ENCODE results near the gene FOXC1.

FOXC1 gene

DNA sequence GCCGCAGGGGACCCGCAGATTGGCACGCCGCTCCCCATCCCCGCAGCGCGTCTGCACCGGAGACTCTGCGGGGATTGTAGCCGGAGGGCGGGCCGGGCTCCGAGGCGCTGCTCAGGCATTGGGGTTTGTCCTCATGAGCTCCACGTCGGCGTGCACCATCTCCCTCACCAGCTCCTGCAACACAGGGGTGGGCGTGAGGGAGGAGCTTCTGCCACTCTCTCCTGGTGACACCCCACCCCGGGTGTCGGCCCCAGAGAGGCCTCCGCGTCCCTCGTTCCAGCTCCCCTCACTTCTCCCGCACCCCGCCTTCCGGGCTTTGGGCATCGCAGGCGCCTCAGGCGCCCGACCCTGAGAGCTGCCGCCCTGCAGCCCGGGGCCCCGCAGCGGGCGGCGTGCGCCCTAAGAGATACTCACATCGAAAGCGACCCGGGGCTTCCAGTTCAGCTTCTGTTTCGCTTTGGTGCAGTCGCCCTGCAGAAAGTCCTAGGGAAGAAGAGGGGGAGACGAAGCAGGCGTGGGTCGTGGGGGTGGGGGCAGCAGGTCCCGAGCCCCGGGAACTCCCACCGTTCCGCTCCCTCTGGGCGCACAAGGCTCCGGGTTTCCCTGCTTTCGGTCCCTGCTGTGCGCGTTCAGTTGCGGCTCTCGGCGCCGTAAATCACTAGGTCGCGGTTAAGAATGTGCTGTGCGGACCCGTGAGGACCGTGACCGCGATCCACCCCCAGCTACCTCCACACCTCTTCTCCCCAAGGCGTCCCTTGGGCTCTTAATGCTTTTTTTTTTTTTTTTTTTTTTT, 14.5 kb downstream of the FOXC1 start:
- FAIRE-seq (peak; percentile 31), DNase-seq (ENCODE audit: insufficient read length, low spot score) (no peak)
- TF ChIP-seq SPI1 (IDR thresholded peaks at IDR 0.05; ENCODE audit: low read depth, low read length) (no peak), PAX5 (IDR thresholded peaks at IDR 0.05; ENCODE audit: insufficient read depth, low read length, severe bottlenecking) (no peak), TAF1 (IDR thresholded peaks at IDR 0.05; ENCODE audit: low read depth, low read length) (no peak), POLR2AphosphoS5 (IDR thresholded peaks at IDR 0.05; ENCODE audit: low read depth, low read length) (no peak)

DNA sequence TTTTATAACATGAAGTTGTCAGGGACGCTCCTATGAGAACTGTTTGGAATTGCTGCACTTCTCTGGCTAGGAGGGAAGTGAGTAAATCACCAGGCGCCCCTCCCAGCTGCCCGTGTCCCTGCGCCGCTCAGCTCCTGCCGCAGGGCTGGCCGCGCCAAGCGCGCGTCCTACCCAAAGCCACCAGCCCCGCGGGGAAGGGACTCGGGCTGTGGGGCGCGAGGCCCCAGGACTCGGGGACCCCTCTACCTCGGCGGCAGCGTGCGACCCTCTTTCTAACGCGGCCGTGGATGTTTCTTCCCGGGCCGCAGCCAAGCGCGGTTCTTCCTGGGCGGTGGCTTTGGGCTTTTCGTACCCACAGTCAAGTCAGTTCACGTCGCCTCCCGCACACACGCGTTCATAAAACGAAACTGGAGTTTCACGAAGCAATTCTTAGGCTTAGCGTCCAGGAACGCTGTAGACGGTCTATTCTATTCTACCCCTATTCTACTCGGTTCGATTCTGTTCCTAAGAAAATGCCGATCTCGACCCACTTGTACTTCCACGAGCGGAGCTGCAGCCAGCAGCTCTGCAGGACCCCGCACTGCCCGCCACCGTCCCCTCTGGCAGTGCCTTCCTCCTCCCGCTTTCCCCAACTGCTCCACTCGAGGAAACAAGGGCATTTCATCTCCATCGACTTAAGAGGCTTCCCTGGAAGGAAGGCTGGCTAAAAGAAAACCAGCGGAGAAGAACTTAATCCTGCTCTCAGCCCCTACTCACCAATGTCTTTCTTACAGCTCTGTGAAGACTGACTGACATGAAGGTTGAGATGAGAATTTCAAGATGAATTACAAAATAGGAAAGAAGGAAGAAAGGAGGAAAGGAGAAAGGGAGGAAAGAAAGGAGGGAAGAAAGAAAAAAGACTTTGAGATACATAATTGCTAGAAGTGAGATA, 15.4 kb downstream of the FOXC1 start:
- DNase-seq (ENCODE audit: insufficient read length, low spot score) (no peak), FAIRE-seq (peak; percentile 5)
- TF ChIP-seq PAX5 (IDR thresholded peaks at IDR 0.05; ENCODE audit: insufficient read depth, low read length, severe bottlenecking) (no peak), TAF1 (IDR thresholded peaks at IDR 0.05; ENCODE audit: low read depth, low read length) (no peak)

DNA sequence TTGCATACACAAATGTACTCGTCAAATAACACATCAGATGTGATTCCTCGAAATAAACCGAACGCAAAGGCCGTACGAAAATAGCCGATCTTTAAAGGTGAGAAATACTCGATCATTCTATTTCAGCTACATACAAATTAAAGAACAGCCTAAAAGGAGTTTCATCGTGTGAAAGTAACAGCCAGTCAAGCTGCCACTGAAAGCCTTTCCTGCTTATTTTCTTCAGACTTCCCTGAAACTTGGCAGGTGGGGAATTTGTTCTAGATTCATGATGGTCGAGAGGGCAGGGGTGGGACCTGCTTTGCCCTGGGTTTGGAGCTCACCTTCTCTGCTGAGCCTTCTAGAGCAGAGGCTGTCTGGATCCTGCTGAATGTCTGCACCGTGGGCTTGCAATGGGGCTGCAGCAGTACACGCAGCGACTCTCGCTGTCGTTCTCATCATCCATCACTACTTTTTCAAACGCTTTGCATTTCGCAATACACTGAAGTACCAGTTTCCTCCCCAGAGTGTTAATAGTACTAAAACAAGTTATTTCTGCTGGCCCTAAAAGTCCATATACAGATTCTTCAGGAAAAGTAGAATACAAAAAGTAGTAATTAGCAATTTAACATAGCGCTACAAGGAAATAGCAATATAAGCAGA, 16.2 kb downstream of the FOXC1 start:
- DNase-seq (ENCODE audit: insufficient read length, low spot score), result no peak
- TF ChIP-seq POLR2A (IDR thresholded peaks at IDR 0.05; ENCODE audit: low read depth, low read length), result no peak
- no peak for FAIRE-seq

DNA sequence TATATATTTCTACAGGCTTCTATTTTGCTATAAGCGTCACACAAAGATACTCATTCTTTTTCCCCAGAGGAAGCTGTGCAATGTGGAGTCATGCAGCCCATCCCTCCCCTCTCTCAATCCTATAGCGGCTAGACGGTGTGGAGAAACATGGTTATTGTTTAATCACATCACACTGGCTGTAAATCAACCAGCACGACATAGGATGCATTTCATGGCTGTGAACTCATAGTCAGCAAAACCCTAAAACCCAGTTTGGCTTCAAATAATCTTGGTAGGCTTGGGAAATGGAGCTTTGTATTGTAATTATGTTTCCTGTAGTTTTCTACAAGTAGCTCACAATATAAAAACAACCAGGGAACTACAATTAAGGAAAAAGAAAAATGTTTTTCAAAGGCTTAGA, 16.8 kb downstream of the FOXC1 start:
- FAIRE-seq (no peak), DNase-seq (ENCODE audit: insufficient read length, low spot score) (no peak)
- TF ChIP-seq POLR2AphosphoS5 (IDR thresholded peaks at IDR 0.05; ENCODE audit: low read depth, low read length) (no peak), POU2F2 (IDR thresholded peaks at IDR 0.05; ENCODE audit: low read depth, low read length) (no peak), SPI1 (IDR thresholded peaks at IDR 0.05; ENCODE audit: low read depth, low read length) (no peak), POLR2A (IDR thresholded peaks at IDR 0.05; ENCODE audit: low read depth, low read length) (no peak), TAF1 (IDR thresholded peaks at IDR 0.05; ENCODE audit: low read depth, low read length) (no peak), PAX5 (IDR thresholded peaks at IDR 0.05; ENCODE audit: insufficient read depth, low read length, severe bottlenecking) (no peak)

DNA sequence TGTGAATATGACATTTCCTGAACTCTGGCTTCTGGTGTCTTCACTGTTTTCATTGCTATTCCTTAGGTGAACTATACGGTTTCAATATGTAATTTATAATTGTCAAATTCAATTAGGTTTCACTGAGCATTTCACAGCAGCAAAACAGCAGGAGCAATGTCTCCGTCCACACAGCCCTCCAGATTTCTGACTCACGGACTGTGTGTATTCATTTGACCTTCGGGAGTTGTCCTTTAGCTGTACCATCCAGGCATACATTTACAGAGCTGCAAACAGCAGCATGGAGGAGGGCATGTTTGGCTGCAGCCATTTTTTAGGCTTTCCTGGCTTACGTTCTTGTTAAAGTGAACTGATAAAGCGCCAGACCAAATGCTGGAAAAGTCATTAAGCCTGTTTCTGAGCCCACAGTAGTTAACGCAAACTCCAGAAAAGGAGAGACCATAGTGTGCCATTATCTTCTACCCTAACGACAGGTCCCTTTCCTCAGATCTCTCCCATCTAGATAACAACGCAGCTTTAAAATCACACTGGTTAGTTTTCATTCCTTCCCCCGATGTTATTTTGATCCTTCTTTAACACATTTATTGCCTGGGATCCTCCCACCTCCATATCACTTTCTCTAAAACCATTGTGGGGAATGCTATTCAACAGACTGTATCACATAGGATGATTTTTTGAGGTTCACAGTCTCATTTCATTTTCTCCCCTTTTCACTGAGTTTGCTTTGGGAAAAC, 18.3 kb downstream of the FOXC1 start:
- FAIRE-seq, result no peak
- TF ChIP-seq PAX5 (IDR thresholded peaks at IDR 0.05; ENCODE audit: insufficient read depth, low read length, severe bottlenecking), result no peak
- TF ChIP-seq SPI1 (IDR thresholded peaks at IDR 0.05; ENCODE audit: low read depth, low read length), result no peak
- no peak for TF ChIP-seq TAF1 (IDR thresholded peaks at IDR 0.05; ENCODE audit: low read depth, low read length)
- TF ChIP-seq POLR2A (IDR thresholded peaks at IDR 0.05; ENCODE audit: low read depth, low read length), result no peak
- no peak for TF ChIP-seq POU2F2 (IDR thresholded peaks at IDR 0.05; ENCODE audit: low read depth, low read length)
- no peak for DNase-seq (ENCODE audit: insufficient read length, low spot score)

DNA sequence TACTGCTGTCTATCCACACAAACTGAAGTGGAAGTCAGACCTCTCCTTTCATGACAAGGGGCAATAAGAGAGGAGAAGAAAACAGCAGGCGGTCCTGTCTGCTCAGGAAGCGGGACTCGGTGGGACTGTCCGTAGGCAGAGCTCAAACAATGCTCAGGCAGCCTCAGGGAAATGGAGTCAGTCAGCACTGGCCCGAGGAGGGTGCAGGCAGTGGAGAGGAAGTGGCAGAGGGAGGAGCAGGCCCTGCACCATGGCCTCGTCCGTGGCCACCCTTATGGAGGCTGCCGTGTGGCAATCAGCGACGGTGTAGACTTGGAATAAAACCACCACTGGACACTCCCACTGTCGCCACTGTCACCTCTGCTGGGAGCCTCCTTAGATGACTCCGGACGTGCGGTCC, 19.6 kb downstream of the FOXC1 start:
- no peak for FAIRE-seq
- TF ChIP-seq TAF1 (IDR thresholded peaks at IDR 0.05; ENCODE audit: low read depth, low read length), result no peak
- TF ChIP-seq POLR2AphosphoS5 (IDR thresholded peaks at IDR 0.05; ENCODE audit: low read depth, low read length), result no peak
- TF ChIP-seq SPI1 (IDR thresholded peaks at IDR 0.05; ENCODE audit: low read depth, low read length), result no peak
- TF ChIP-seq POU2F2 (IDR thresholded peaks at IDR 0.05; ENCODE audit: low read depth, low read length), result no peak
- no peak for TF ChIP-seq PAX5 (IDR thresholded peaks at IDR 0.05; ENCODE audit: insufficient read depth, low read length, severe bottlenecking)
- no peak for DNase-seq (ENCODE audit: insufficient read length, low spot score)

DNA sequence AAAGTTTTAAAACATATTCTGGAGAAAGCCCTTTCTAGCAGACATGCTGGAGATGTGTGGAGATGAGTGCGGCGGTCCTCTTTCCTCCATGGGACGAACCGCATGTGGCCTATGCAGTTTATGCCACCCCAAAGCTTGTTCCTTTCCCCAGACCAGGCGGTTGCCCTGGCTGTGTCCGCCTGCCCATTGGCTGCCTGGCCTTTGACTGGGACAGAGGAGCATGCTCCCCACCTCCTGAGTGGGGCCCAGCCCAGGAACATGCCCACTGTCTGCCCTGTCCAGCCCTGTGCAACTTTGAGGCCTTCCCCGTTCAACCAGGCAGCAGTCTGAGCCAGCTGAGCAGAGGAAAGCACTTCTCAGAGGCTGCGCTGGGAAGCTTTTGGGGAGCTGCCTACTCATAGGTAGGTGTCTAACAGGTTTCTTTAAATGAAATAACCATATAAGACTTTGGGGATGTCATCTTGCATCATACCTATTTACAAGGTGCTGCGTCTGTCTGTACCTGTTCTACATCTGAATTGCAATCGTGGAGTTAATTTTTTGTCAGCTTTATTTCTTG, 20.6 kb downstream of the FOXC1 start:
- FAIRE-seq (no peak), DNase-seq (ENCODE audit: insufficient read length, low spot score) (no peak)
- TF ChIP-seq PAX5 (IDR thresholded peaks at IDR 0.05; ENCODE audit: insufficient read depth, low read length, severe bottlenecking), result no peak
- no peak for TF ChIP-seq SPI1 (IDR thresholded peaks at IDR 0.05; ENCODE audit: low read depth, low read length)
- no peak for TF ChIP-seq TAF1 (IDR thresholded peaks at IDR 0.05; ENCODE audit: low read depth, low read length)

DNA sequence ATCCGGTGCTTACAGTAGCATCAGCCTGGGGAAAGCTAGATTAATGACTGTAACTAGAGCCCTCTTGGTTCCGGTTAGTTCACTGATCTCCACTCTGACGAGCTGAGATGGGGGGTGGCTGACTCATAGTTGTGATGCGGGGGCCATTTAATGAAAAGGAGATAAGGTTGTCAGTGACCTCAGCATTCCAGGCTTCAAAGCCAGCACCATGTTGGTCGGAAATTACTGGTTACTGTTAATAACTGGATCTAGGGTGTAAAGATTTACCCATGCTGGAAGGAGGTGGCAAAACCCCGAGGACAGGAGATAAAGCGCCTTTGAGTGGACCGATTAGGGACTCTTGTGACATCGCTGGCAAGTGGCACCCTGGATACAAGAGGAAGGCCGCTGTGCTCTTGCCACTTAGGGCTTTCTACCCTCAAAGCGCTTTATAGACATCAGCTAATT, 21.1 kb downstream of the FOXC1 start:
- DNase-seq (ENCODE audit: insufficient read length, low spot score) (no peak), FAIRE-seq (no peak)
- TF ChIP-seq POLR2A (IDR thresholded peaks at IDR 0.05; ENCODE audit: low read depth, low read length) (no peak), POLR2AphosphoS5 (IDR thresholded peaks at IDR 0.05; ENCODE audit: low read depth, low read length) (no peak), POU2F2 (IDR thresholded peaks at IDR 0.05; ENCODE audit: low read depth, low read length) (no peak), TAF1 (IDR thresholded peaks at IDR 0.05; ENCODE audit: low read depth, low read length) (no peak), SPI1 (IDR thresholded peaks at IDR 0.05; ENCODE audit: low read depth, low read length) (no peak), PAX5 (IDR thresholded peaks at IDR 0.05; ENCODE audit: insufficient read depth, low read length, severe bottlenecking) (no peak)

DNA sequence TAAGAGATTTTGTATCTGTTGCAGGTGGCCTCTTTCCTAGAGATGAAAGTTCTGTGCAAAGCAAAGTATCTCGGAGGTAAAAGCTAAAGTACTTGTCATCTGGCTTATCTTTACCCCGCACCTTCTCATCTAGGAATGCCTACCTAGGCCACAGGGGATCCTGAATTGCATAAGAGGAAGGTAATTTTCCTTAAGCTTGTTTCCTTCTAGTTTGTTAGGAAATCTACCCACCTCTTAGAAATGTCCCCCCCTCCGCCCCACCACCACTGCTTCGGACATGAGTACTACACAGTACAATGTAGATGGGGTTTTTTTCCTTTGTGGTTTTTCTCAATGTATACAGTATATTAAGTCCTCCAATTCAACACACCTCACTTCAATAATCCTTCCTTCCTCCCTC, 21.5 kb downstream of the FOXC1 start:
- TF ChIP-seq POU2F2 (IDR thresholded peaks at IDR 0.05; ENCODE audit: low read depth, low read length), result no peak
- DNase-seq (ENCODE audit: insufficient read length, low spot score) (no peak), FAIRE-seq (no peak)

Data from GM12891 (cell line).